GM21515 (cell line): ENCODE data around the gene QRFP.

Source experiments
- ATAC-seq: cut with Tn5 transposase; IDR thresholded peaks from one replicate; pipeline ENCODE4 v1.9.1; 2021; ENCODE audit not compliant: unreplicated experiment

Gene QRFP

DNA sequence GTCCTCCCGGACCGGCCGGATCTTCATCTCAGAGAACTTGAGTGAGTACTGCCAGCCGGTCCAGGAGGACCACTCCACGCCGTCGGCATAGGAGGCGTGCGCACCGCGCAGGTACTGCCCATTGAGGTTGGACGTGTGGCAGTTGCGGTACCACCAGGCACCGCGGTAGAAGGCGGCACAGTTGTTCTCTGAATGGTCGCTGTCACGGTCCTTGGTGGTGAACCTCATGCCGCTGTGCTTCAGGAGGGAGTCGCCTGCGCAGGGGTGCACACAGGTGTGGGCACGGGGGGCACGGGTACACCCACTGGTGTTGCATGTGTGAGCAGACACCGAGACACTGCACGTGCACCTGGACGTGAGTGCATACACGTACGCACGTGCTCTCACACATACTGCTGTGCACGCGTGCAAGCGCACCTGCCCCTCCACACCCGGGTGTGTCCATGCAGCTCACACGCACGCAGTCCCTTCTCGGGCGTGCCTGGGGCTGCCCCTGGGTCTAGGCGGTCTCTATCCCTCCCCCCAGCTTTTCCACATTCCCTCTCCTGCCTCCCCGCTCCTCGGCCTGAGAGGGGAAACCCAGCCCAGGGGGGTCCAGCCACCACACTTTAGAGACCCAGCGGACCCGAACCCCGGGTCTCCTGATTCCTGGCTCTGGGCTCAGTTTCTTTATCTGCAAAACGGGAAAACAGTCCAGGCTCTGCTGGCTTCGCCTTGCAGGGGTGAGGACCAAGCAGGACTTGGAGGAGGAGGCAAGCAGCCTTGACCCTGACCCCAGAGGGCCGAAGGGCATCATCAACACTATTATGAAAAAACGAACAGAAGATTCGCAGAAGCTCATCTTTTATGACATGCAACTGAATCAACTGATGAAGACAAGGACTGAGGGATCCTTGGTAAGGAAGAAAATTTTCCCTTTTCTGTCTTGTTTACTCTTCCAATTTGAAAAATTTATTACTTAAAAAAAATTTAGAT is 7.7 kb upstream of the QRFP start:
- no peak for ATAC-seq

DNA sequence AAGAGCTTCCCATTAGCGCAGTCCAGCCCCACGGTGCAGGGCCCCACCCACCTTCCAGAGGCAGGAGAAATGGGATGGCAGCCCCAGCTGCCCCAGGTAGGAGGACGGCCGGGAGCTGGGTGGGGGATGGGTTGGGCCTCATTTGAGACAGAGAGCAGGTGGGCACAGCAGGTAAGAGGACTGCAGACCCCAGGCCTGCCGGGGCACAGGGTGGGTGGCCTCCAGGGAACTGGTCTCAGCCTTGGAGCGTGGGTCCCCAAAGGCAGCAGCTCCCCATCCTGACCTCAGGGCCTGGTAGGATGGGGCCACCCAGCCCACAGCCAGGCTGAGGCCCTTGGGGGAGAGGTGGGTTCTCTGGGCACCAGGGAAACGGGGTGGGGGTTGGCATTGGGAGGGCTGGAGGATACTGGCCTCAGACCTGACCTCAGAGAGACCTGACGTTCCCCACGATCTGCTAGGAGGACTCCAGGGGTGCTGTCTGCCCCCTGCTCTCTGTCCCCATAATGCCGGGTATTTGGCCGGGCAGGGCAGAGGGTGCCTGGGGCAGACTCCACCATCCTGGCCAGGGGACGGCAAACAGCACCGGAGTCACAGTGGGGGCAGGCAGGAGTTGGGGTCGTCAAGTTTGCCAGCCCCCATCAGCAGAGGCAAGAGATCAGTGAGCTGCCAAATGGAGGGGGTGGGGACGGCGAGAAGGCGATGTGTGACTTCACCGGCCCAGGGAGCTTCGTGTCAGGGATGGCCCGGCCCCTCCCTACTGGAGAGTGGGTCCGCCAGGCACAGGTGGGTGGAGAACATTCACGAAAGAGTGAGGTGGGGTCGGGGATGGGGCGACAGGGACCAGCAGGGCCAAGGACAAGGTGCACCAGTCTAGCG is 6.8 kb upstream of the QRFP start:
- no peak for ATAC-seq

DNA sequence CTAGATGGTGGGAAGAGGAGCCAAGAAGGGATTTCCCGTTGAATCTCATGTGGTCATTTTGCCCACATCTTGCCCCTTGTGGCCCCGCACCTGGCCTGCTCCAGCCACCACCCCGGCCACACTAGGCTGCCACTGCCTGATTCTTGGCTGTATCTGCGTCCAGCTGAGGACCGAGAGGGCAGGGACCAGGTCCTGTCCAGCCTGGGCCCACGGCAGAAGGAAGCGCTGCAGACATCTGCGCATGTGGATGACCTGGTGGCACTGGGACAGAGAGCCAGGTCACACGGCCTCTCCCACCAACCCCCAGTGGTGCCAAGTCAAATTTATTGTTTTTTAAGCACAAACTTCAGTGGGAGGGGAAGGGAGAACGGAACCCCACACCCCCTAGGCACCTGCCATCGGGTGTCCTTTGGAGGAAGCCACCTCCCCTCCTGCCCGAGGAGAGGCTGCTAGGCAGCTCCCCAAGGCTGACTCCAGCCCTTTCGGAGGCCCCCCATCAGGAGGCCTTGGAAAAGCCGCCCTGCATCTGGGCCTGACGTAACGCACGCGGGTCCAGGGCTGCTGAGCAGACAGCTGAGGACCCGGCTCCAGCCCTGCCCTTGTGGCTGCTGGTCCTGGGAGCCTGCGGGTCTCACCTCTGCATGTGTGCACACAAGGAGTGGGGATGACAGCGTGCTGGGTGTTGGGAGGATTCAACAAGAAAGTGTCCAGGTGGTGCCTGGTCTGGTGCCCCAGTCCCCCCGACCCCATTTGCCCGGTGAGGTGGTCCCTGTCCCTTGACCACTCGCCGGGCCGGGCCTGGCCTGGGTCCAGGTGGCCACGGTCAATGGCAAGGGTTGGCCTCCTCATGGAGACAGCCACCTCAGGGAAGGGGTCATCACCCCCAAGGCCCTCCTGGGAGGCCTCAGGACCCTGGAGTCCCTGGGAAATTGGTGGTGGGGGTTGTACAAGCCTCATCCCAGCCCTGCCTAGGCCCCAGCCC is 5.9 kb upstream of the QRFP start:
- no peak for ATAC-seq

DNA sequence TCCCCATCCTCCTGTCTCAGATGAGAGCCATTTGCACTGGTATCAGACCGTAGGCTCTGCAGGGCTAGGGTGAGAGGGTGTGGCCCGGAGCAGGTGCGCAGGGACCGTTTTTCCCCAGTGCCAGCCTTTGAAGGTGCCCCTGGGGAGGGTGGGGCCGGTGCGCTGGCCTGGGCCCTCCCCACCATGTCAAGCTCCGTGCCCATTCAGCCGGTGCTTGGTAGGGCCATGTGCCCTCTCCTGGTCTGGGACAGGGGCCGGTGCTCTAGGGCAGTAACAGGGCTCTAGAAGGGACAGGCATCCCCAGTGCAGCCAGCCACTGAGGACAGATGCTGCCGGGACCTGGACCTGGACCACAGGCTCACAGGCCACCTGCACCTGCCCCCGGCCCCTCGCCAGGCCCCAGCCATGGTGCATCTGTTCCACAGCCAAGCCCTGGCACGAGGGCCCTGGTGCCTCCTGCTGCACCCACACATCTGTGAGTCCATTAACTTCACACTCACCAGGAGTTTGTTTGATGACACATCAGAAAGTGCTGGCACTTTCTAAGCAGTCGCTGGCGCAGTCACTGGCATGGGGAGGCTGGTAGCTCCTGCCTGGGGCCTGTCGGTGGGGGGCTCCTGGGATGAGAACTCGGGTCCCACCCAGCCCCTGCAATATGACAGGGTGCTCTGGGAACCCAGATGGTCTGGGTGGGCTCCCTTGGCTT is 5.0 kb upstream of the QRFP start:
- no peak for ATAC-seq

DNA sequence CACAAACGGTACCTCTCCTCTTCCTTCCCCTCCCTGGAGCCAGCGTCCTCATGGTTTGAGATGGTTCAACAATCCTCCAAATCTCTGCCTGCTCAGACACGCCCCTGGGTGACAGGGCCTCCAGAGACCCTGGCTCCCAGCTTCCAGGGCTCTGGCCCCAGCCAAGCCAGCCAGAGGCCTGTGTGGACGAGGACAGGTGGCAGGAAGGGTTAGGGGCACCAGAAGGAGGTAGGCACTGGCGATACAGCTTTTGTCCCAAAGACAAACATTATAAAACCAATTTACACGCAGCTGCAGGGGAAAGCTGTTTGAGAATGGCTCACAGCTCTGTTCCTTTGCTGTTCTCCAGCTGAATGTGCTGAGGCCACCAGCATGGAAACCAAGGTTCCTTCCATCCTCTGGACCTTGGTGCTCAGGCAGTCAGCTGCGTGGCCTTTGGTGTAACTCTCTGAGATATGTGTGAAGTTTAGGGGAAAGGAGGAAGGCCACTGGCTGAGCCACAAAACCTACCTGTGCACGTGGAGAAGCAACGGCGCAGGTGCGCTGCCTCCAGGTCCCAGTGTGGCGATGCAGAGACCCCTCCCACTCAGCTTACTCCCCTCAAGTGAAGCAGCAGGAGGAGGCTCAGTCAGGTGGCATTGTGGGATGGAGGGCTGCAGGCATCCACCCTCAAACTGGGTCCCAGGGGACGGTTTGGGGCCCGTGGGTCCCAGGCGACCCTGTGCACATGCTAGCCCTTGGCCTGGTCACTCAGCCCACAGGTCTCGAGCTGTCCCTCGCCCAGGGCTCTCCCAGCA is 4.3 kb upstream of the QRFP start:
- ATAC-seq, result no peak

DNA sequence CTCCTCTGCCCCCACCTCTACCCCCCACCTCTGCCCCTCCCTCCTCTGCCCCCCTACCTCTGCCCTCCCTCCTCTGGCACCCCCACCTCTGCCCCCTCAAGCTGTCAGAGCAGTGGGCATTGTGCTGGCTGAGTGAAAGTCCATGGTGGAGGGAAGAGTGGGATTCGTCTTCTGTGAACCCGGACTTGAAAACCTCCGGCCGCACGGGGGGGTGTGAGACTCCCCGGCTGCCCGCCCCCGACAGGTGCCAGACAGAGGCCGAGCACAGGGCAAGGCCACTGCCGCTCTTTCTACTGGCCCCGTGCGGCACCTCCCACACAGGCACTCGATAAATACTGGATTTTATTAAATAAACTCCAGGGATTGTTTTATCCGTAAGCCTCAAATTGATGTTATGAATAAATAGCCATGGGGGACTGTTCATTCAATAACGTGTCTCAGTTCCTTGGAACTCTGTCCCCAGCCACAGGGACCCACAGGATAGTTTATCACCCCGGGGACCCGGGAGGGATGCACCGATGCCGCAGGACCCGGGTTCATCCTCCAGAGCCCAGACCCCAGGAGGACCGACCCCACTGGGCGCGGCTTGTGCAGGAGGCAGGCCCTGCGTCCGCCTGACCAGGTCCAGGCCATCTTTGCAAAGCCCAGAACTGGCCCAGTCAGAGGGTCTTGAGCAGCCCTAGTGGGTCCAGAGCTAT is 2.6 kb upstream of the QRFP start:
- ATAC-seq, result no peak

DNA sequence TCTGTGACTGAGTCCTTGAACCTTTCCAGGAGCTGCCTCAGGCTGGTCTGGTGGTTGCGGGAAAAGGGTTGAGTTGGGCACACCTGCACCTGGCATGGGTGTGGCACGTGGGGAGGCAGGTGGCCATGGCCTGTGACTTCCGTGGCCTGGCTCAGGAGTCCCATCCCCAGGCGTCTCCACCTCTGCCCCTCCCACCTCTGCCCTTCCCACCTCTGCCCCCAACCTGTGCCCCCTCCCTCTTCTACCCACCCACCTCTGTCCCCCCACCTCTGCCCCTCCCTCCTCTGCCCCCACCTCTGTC is 1.9 kb upstream of the QRFP start:
- ATAC-seq, result no peak

DNA sequence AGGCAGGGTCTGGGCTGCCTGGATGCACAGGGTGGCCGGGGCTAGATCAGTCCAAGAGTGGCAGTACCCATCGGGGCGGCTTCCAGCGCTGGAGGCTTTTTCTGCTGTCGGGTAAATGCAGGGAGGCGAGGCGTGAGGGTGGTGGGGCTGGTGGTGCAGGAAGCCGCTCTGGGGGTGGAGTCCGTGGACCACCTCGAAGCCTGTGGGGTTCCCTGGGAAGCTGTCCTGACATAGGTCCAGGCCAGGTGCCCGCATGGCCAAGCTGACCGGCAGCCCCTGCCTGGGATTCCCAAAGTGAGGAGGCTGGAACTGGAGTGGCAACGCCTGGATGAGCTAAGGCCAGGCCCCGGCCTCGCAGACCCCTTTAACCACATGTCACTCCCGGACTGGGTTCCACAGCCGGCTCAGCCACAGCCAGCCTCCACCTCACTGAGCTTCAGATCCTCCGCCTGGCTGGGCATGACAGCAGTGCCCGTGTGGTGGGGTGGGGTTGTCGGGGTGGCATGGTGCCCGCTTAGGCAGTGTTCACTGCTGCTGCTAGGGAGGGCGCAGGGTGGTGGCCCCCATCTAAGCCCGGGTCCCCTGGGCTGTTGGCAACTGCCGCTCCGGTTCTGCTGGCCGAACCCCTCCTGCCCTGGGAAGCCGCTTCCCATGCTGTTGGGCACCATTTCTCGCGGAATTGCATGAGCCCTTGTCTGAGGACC is 1.4 kb upstream of the QRFP start:
- ATAC-seq, result no peak

DNA sequence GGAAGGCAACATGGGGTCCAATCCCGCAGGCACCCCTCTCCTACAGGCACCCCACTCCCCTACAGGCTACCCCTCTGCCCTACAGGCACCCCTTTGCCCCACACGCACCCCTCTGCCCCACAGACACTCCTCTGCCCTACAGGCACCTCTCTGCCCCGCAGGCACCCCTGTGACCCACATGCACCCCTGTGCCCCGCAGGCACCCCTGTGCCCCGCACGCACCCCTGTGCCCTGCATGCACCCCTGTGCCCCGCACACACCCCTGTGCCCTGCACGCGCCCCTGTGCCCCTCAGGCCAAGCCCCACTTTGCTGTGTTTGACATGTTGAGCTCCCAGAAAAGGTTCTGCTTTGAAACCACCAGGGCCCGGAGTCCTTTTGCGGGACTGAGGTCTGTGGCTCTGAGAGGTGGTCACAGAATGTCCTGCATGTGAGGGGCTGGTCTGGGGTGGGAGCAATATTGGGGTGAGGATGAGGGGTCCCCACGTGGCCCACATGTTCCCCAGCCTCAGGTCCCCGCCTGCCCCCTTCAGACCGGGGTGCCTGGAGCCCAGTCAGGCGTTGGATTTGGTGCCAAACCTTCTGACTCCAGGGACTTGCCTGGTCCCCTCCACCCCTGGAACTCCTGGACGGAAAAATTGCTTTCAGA is 616 bp upstream of the QRFP start:
- no peak for ATAC-seq

DNA sequence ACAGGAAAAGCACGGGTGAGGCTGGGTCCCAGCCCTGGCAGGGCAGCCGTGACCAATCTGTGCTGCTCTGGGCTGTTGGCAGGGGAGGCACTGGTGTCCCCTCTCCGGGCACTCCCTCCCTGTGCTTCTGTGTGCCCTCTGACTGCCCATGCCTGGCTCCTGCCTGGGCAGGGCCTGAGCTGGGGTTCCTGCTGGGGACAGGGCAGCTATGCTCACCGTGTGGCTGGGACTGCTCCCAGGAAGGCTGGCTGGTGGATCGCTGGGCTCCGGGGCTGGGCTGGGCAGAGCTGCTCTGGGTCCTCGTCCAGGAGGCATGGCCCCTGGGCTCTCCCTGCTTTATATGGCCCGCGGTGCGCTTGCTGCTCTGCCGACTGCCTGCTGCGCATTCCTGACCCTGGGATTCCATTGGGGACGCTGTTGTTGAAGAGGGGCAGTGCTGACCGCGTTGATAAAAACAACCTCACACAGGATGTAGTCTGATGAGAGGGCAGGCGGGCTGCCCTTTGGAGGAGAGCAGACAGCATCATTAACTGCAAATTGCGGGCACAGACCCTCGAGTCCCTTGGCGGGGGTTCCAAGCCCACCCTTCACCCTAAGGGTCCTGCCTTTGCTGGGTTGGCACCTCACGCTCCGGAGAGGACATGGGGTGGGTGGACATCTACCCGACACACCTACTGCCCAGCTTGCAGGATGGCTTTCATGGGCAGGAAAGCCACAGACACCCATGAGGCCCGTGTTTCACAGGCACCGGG is 955 bp downstream of the QRFP start:
- ATAC-seq, result no peak

DNA sequence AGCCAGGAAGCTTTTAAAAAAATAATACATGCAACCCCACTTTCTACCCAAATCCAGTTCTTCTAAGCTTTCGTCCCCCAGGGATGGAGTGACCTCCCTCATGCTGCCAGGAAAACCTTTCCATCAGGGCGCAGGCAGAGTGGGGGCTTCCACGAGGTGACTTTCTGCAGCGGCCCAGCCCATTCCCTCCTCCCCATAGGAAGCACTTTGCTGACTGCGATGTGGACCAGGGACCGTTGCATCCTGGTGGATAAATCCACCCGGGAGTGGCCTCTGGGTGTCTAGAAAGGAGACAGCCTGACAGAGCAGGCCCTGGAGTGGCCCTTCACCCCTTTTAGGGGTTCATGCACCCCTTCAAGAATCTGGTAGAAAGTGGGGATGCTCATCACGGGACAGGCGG is 1.6 kb downstream of the QRFP start:
- no peak for ATAC-seq

DNA sequence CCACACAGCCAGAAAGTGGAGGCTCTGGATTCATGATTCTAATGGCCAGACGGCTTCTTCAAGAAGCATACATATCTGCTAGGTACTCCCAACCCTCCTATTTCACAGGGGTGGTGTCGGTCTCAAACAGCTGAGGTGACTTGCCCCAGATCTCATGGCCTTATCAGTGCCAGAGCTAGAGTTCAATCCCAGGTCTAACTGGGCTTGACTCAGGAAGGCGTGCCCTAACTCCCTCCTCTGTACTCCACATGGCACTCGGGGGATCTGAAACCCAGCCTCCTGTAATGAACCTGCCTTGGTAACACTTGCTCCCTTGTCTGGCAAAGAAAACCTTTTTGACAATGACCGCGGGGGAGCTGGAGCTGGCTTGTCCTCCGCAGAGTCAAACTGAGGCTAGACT is 2.1 kb downstream of the QRFP start:
- no peak for ATAC-seq

DNA sequence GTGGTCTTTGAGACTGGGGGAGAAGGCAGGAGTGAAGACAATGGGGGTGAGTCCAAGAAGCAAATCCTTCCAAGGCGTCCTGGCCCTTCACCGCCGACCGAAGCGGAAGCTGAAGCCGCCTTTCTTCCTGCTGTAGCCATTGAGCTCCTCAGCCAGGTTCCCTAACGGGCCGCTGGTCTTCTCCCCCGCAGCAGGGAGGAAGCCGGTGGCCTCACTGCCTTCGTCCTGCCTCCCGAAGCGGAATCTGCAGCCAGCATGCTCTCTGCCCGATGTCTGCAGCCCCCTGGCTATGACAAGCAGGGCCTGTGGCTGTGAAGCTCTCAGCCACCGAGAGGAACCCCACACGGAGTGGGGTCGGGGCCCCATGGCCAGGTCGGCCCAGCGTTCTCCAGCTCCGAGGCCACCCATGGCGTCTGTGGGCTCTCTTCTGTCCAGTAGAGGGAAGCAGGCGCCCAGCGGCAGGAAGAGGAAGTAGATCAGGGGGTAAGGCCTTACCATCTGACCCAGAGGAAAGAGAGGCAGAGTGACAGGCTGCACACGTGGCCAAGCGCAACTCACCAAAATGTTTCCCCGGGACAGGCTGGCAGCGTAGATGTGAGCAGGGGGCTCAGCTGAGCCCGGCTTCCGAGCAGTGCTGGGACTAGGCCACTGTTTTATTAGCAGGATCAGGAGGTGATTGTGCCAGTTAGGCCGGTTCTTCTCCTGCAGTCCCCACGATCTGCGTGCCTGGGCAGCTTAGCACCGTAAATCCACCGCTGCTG is 3.1 kb downstream of the QRFP start:
- no peak for ATAC-seq

DNA sequence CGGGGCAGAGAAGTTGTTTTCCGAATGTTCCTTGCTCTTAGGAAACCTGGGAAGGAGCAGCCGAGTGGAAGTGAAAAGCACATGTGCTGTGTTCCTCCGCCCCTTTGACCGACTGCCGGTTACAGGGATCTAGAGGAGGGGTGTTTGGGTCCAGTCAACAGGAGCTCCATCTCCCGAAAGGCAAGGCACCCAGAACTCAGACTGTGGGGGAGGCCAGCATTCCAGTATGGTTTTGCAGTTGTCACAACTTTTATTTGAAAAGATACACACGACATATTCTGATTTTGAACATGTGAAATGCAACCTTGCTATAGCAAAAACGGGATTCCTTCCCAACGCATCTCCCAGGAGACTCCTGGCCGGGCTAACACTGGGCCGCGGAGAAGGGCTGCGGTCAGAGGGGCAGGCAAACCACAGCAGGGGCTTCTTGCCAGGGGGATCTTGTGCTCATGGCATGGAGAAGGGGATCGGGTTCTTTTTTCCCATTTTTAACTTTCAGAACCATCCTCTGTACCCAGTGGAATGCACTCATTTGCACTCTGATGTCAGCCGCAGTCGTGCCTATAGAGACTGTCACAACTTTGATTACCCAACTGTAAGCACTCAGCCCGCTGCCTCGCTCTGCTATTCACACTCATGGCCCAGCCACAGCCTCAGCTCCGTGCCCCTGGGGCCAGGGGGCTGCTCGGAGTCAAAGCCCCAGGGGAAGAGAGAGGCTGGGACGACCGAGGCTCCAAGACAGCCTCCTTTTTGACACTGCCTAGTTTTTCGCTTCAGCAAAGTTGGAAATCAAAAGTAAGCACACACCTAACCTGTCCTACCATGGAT is 3.9 kb downstream of the QRFP start:
- no peak for ATAC-seq

DNA sequence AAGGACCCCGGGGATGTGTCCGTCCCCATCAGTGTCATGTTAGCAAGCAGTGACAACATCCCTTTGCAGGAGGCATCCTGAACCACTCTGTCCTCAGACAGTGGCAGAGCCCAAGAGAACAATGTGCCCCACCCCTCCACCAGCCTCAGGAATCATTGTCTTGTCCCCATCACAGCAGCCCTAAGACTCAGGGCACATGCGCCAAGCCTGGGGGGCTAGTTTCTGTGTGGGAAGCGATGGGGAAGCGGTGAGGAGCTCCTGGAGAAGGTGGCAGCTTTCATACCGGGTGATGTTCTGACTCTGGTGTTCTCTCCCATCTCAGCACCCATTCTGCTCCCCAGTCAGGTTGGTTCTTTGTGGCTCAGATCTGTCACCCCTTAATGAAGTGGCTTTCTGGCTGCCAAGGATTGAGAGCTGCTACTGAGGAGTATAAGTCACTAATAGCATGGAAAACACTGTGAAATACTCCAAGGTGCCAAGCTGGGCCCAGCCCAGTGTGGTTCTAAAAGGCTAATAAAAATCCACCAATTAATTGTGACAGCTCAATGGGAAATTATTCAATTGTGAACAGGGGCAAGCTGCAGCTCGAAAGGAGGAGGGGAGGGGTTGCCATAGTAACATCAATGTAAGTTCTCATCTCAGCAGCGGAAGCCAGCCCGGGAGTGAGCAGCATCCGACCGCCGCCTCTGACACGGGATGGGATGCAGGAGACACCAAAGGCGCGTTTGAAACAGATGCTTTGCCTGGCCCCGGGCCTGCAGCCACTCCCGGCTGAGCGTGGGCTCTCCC is 4.7 kb downstream of the QRFP start:
- ATAC-seq, result no peak
